Ammon's horn (tissue), 1 donor: Measurements from ENCODE around the gene GPATCH1.
"Not testable (repeated sequence)": the region's sequence is repeated elsewhere in the genome, so short reads cannot be mapped to it uniquely, and the experiment has no call there.

ENCODE experiments used
- DNase-seq: peaks from one replicate; pipeline ENCODE4 v3.0.0-alpha.2; 2016; ENCODE audit warnings: low spot score

The GPATCH1 gene

DNA sequence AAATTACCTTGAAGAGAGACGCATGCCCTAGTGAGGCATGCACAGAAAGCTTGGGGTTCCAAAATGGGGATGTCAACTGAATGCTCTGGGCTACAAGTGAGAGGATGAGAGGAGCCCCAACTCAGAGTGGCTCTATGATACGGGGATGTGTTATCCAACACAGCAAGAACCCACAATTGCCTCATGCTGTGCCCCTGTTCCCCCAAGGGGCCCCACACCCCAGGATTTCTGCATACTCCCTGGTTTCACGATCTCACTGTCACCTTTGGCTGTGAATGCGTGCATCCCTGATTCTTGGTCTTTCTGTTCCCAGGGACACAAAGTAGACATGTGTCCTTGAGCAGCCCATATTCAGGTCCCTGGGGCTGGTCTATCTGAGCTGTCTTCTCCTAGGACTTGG lies 80.2 kb downstream of the GPATCH1 start:
- DNase-seq, result no peak

DNA sequence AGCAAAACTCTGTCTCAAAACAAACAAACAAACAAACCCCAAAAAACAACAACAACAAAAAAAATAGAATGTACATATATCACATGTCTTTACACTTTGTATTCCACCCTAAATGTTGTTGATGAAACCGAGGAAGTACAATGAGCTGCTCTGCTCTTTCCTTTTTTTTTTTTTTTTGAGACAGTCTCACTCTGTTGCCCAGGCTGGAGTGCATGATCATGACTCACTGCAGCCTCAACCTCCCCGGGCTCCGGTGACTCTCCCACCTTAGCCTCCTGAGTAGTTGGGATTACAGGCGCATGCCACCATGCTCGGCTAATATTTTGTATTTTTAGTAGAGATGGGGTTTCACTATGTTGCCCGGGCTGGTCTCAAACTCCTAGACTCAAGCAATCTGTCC lies 82.5 kb downstream of the GPATCH1 start:
- no peak for DNase-seq

DNA sequence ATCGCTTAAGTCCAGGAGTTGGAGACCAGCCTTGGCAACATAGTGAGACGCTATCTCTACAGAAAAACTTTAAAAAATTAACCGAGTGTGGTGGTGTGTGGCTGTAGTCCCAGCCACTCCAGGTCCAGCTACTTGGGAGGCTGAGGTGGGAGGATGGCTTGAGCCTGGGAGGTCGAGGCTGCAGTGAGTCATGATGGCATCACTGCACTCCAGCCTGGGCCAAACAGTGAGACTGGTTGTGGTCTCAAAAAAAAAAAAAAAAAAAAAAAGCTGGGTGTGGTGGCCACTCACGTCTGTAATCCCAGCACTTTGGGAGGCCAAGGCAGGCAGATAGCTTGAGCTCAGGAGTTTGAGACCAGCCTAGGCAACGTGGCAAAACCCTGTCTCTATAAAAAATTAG lies 85.1 kb downstream of the GPATCH1 start:
- DNase-seq, result not testable (repeated sequence)

DNA sequence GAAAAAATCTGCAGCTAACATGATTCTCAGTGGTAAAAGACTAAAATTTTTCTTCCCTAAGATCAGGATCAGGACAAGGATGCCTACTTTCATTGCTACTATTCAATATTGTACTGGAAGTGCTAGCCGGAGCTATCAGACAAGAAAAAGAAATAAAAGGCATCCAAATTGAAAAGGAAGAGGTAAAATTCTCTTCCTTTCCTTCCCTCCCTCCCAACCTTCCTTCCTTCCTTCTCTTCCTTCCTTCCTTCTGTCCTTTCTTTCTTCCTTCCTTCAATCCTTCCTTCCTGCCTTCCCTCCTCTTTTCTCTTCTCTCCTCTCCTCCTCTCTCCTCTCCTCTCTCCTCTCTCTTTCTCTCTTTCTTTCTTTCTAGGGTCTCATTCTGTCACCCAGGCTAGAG lies 86.5 kb downstream of the GPATCH1 start:
- no peak for DNase-seq

DNA sequence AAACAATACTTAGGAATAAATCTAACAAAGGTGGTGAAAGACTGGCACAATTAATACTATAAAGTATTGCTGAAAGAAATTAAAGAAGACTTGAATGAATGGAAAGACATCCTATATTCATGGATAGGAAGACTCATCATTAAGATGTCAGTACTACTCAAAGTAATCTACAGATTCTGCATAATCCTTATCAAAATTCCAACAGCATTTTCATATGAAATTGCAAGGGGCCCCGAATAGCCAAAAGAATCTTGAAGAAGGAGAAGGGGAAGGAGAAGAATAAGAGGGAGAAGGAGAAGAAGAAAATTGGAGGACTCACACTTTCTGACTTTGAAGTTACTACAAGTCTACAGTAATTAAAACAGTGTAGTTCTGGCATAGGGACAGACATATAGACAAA lies 87.5 kb downstream of the GPATCH1 start:
- no peak for DNase-seq

DNA sequence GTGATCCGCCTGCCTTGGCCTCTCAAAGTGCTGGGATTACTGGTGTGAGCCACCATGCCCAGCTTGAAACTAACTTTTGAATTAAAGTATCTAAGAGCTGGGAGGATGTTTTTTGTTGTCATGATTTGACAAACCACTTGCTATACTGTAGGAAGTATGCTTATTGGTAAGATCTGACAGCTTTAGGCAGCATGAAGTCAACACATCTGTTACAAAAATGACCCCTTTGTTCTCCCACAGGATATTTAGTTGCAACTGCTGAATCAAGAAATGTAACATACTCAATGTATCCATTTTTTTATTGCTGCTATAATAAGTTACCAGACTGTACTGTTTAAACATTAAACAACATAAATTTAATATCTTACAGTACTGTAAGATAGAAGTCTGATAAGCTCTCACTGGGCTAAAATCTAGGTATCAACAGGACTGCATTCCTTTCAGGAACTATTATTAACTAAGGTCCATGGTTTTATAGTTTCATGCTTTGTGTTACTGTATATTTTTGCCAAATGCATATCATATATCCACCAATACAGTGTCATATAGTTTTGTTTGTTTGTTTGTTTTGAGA lies 90.3 kb downstream of the GPATCH1 start:
- no peak for DNase-seq

DNA sequence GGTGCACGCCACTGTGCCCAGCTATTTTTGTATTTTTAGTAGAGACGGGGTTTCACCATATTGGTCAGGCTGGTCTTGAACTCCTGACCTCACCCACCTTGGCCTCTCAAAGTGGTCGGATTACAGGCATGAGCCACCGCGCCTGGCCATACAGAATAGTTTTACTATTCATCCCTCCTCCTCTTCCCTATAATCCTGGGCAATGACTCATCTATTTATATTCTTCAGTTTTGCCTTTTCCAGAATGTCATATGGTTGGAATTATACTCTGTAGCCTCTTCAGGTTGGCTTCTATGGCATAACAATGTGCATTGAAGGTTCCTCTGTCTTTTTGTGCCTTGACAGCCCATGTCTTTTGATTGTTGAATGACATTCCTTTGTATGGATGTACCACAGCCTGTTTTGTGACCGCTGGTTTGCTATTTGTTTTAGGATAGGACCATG lies 91.0 kb downstream of the GPATCH1 start:
- DNase-seq, result no peak

DNA sequence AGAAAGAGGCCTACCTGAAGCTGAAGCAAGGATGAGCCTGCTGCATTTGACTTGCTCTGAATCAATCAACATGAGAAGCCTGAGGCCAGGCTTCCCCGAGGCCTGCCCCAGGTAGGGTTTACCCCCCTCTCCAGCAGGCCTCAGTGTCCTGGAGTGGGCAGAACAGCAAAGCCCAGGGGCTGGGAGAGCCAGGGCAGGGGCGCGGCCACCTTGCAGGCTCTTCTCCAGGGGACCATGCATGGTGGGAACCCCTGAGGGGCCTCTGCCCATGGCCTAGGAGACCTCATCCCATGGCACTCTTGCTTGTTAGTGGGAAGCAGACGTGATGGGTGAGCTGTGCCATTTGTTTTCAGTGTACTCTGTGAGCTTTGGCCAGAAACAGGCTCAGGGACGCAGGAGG lies 93.2 kb downstream of the GPATCH1 start:
- DNase-seq, result no peak

DNA sequence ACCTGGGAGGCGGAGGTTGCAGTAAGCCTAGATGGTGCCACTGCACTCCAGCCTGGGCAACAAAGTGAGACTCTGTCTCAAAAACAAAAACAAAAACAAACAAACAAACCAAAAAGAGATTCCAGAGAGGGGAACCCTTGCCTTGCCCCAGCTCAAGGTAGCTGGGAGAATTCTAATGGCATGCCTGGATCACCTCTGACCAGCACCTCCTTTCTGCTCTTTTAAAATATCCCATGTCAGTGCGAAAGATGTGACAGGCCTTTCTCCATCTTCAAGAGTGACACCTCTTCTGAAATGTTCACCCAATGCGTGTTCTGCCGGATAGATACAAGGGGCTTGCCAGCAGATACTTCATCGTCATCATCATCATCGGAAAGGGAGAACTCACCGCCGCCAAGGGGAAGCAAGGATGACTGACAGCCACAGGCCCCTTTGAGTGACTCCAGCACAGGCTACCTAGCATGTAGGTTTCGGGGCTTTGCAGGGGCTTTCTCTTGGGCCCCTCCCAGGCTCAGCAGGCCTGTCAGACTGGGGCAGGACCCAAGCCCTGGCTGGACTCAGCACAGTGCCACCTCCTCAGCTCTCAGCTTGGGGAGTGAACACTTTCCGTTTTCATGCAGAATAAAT lies 94.3 kb downstream of the GPATCH1 start:
- DNase-seq, result no peak

DNA sequence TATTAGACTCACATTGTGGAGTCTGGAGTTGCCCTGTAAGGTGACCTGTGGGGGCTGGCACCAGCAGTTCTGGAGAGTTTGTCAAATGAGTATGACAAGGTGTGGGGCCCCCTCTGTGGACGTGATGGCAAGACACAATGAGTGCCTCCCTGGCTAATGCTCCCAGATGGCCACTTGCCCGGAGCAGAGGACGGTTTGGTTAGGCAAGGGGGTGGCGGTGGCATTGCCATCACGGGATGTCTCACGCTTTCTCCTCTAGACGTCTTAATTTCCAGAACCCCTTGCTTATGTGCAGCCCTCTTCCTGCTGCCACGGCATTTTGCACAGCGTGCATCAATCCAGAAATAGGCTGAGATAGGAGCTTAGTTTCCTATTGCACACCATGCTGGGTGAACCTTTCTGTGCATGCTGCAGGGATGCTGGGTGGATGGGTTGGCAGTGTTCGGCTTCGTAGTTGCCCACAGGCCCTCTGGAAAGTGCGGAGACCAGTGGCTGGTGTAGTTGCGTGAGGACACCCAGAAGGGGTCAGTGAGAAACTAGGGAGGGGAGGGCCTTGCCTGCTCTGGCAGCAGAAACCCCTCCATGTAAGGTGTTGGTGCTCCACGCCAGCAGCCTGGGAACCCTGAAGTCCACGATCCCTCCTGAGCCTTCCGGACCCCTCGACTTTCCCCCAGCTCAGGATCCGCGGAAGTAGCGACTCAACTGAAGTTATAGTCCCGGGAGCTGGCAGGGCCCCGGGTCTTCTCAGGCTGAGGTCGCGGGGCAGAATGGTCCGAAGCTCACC lies 95.1 kb downstream of the GPATCH1 start:
- DNase-seq, result no peak

DNA sequence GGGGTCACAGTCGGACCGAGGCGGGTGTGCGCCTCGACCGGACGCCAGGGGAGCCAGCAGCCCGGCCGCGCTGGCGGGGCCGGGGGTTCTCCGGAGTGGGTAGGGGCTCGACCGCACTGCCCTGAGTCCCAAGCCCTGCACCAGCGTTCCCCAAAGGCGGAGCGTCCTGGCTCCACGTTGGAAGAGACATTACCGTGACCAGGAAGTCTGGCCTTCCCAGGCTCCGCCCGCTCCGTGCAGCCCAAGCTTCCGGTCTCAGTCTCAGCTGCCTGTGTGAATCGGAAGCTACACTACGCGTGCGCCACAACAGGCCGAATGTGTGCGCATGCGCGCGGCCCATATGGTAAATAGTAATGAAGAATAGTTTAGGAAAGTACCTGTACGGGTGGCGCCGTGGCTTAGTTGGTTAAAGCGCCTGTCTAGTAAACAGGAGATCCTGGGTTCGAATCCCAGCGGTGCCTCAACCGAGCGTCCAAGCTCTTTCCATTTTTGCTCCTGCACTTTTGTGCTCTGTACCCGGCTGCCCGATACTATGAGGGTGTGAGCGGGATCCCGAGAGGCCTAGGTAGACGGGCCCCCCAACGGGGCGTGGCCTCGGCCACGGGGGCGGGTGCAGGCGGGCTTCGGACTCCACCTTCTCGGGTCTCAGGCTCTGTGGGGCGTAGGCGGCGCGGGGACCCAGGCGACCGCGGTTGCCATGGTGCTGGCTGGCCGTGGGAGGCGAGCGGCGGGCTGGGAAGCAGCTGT lies 95.9 kb downstream of the GPATCH1 start:
- DNase-seq, result peak; percentile 97

DNA sequence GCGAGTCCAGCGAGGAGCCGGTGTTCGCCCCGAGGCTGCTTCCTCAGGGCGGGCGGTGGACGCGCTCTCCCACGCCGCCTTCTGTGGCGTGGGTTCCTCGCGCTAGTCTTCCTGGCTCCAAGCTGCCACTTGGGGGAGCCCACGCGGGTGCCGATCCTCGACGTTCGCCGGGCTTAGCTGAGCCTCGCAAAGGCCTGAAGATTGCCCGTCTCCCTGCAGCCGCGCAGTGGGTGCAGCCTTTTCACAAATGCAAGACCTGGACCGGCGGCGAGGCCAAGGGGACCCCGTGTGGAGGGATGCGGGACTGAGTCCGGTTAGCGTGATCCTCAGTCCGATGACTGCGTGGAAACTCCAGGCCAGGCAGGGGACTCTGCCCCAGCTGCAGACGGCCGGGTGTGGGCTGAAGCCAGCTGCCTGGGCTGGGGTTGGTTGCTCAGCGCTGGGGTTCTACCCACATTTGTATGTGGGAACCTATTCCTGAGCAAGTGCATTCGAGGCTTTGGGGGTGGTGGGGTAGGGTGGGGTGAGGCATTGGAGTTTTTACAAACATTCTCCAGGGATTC lies 96.5 kb downstream of the GPATCH1 start:
- DNase-seq, result no peak
